SHP77 treated with DMSO at 0.1 percent for 48 hours (cell line): Measurements from ENCODE around the gene ACOXL.

Source experiments
- DNase-seq: peaks from one replicate; lab custom pipeline; 2025; lab: John Stamatoyannopoulos, UW

Gene ACOXL

GRCh38 chr2:110828330-110828729 is 96.0 kb downstream of the ACOXL start:
- no peak for DNase-seq

DNA sequence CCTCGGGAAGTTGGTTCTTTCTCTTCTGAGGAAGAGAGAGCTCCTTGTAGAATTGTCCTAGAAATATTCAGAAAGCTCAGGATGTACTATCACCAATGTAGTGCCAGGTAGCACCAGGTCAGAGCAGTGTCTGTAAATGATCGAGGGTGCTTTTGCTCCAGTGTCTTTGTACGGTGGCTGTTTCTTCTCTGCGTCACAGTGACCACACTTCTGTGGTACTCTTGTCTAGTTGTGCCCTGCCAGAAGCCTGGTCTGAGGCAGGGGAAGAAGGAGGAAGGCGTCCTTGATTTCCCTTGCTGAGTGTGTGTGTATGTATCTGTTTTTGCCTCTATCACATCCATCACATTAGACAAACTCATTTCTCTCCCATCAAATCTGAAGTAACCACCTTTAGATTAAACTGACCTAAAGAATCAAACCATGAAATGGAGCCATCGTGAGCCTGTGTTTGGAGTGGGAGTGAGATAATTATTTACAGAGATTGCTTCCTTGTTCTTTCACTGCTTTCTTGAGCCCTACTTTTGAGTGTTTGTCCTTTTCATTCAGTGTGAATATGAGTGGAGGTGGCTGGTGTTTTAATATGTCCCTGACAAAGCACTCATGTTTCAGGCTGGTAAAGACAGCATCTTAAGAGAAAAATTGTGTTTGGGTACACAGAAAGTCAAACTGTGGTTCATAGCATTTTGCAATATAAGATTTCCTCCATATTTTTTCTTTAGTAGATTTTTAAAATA is 97.2 kb downstream of the ACOXL start:
- DNase-seq: no peak

DNA sequence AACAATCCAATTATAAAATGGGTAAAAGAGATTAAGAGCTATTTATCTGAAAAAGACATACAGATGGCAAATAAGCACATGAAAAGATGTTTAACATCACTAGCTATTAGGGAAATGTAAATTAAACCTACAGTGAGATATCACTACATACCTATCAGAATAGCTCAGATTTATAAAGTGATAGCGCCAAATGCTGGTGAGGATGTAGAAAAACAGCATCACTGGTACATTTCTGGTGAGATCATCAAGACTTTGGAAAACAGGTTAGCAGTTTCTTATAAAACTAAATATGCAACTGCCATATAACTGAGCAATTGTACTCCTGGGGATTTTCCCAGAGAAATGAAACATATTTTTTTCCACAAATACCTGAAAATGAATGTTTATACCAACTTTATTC is 100.4 kb downstream of the ACOXL start:
- DNase-seq: no peak

- DNase-seq: no peak
Observed at GRCh38 chr2:110834134-110834827, 101.9 kb downstream of the ACOXL start.

- no peak for DNase-seq
Observed at GRCh38 chr2:110836671-110837070, 104.3 kb downstream of the ACOXL start.

DNA sequence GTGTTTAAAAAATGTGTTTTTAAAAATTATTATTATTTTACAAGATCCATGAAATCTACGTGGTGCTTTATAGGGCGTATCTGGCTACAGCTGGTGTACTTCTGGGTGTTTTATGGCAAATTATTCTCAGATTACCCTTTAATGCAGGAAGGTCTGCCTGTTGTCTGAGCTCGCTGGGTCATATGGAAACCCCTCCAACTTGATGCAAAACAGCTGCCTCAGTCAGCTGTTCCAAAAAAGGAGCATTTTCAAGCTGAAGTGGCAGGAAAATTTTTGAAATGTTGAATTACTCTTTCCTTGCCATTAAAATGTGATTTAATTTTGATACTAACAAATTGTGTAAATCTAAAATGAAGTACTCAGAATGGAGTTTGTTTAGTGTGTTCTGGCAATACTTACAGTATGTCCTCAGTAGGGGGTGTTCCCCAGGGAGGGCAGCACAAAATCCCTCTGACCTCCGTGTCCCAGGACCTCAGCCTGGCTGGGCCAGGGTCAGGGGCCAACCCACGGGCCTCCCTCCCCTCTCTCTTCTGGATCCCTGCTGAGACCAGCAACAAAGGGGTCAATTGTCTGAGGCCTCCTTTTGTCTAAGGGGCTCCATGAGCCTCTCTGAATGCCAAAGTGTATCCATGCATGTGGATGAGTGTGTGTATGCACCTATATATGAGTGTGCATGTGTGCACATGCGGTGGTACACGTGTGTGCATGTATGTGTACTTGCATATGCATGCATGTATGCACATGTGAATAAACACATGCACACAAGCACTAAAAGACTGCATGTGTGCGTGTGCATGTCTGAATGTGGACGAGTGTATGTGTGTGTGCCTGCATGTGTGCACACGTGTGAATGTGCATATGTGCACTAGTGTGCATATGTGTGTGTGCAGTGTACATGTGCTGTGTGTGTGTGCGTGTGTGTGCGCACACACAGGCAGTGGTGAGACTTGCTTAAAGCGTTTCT is 105.4 kb downstream of the ACOXL start:
- no peak for DNase-seq

DNA sequence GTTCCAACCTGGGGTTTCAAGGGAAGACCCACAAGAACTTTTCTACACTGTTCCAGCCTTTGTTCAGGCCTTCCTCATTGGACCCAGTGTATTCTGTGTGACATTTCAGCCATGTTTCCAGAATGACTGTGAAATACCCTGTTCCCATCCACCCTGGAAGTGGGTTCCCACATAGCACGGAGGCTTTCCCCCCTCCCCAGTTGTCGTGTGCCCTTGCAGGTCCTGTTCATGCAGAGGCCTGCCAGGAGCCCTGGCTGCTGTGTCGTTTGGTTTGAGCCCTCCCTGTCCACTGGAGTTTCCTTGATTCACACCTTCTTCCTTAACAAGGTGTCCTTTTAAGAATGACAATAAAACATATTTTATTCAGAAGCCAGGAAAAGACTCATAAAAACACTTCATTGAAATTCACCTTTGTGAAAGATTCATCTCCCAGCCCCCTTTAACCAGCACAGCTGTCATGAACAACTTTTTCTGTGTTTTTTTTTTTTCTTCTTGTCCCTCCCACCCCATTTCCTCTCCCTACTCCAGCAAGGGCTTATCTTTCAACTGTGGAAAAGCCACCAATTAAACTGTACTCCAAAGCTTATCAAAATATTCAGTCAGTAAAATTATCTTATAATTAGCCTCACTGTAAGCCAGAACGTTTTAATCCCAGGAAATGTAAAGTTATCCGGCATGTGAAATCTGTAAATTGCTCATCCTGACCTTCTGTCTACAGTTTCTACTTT is 106.4 kb downstream of the ACOXL start:
- no peak for DNase-seq

DNA sequence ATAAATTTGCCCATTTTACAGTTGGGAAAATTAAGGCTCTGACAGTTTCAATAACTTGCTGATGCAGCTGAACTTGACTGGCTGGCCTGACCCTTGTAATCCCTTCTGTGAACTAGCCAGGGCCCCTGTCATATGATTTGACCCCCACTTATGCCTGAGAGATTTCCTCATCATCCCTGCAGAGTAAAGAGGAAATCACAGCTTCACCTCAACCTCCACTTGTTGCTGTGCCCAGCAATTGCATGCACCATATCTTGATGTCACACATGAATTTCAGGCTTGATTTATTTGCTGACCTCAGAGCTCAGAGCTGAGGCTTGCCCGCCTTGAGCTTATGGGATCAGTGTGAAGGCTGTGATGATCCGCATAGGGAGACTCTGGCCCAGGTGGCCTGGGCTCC is 108.1 kb downstream of the ACOXL start:
- no peak for DNase-seq

DNA sequence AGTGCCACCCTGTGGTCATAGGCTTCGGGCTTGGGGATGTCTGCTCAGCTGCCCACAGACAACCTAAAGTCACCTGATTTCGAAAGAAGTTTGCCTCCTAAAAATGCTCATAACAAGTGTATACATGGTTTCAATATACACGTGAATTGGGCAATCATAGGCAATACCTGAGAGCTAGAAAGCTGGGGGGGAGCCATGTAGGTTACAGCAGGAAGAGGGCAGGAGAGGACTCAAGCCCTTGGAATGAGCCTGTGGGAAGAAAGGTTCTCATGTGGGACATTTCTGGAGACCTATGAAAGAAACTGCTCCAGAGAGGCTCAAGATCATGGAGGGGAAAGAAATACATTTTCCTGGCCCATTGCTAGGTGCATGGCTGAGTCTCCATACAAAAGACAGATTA is 109.7 kb downstream of the ACOXL start:
- no peak for DNase-seq

DNA sequence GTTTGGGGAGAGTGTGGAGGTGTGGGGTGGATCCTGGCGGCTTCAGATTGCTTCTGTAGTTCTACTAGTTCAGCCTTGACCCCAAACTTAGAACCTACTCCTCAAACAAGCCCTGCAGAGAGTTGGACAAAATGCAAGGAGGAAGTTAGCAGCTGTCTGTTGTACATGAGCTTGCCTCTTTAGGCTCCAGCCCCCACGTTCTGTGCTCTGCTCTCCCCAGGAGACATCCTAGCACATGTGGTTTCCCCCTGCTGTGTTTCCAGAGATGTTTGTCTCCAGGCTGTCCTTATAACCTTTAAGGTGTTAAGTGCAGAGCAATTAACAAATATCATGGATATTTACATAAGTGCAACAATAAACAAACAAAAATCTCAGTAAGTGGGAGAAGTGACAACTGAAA is 111.1 kb downstream of the ACOXL start:
- no peak for DNase-seq

DNA sequence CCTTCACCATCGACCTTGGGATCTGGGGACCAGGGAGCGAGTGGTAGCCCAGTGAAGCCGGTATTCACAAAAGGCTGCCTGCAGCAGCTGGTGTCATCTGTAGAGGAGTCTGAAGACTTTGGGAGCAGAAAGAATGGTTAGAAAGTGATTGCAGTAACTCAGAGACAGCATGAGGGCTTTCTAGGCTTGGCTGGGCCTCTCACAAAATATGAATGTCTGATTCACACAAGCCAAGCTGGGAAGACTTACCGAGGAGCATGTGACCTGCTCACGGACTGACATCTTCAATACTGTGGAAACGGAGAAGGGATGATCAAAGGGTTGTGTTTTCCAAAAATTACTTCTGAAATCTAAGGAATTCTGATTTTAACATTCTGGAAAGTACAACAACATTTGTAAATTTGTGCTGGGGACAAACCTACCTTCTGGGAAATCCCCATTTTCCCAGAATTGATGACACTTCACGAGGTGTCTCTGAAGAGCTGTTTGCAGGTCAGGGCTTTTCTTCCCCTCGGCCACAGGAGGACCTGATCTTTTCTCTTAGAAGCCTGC is 111.7 kb downstream of the ACOXL start:
- no peak for DNase-seq

DNA sequence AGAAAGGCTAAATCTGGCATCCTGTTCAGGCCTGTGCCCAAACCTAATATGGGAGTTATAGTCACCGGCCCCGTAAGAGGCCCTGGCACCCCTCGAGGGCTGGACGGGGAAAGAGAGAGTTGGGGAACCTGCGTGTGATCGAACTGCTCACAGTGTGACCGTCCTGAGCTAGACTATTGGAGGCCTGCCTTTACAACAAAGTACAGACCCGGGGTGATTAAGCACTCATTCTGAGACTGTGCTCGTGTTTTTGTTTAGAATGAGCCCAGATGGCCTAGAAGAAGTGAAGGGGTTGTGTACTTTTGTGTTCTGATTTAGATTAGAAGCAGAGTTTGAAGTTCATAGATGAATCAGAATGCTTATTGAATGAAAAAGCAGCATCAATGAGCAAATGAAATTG is 115.3 kb downstream of the ACOXL start:
- no peak for DNase-seq

DNA sequence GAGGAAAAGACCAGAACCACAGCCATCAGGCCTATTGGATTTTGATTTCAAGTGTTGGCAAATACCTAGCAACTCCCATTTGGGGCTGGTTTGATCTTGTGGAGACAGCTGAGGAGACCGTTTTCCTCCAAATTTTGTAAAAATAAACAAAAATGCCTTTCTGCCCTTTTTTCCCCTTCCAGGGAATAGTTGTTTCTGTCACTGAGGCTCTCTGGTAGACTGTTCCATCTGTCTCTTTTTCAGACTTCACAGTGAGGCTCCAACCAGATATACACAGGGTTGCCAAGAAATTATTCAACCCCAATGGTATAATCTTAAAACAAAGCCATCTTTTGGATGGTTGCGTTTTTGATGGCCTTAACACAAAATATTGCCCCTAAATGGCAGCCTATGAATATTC is 115.7 kb downstream of the ACOXL start:
- no peak for DNase-seq

GRCh38 chr2:110848519-110849030 is 116.2 kb downstream of the ACOXL start:
- DNase-seq: no peak

GRCh38 chr2:110851531-110851930 is 119.2 kb downstream of the ACOXL start:
- no peak for DNase-seq

GRCh38 chr2:110852051-110852450 is 119.7 kb downstream of the ACOXL start:
- DNase-seq: no peak

- no peak for DNase-seq
Observed at GRCh38 chr2:110852541-110853263, 120.3 kb downstream of the ACOXL start.

DNA sequence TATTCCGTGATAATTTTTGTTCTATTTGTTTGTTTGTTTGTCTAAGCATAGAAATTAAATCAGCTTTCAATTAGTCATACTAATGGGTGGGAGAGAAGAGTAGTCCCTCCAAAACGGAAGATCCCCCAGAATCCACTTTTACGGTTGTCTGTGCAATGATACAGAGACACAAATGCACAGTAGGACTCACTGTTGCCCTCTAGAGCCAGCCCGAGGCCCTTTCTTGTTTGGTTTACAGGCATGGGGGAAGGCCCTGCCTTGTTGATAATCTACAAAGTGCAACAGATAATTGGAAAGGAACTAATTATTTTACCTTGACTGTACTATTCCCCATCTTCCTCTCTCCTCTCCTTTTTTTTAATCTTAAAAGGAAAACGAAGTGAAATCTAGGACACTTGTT is 121.1 kb downstream of the ACOXL start:
- DNase-seq: peak; percentile 7

- DNase-seq: no peak
Observed at GRCh38 chr2:110853948-110854347, 121.6 kb downstream of the ACOXL start.

DNA sequence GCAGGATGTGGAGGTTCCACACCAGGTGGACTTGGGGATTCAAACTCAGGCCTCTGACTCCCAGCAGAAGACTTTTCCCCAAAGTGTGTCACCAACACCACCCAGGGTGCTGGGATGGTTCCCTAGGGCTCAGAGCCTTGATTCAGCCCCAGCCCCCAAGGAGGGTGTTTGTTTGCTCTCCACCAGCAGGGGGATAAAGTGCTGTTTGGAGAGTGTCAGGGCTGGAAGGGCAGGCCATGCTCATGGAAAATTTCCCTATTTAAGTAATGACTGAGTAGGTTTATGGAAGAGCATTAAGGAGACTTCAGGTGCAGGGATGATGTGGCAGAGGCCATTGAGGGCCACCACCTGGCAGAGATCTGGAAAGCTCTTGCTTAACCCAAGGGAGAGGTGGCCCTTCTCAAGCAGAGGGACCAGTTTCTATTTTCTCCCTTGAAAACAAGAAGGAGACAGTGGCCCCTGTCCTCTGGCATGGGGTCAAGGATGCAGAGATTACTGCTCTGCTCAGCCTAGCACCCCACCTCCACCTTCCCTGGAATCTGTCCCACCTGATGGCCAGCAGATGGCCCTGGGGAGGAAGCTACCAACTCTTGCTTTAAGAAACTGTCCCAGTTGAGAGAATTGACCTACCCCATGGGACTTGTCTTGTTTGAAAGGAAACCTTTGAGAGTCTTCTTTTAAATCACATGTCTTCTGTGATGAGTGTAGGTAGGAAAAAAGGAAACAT is 122.1 kb downstream of the ACOXL start:
- no peak for DNase-seq
